ENCODE data around the gene CACNB2.
A peak's percentile ranks its signal among the peaks of the same experiment; 100 is the strongest.

CACNB2 gene

GRCh38 chr10:18140149-18140956, at the start of gene CACNB2:
Gene CACNB2 (plus strand): TSS chr10:18140424.
- no peak for DNase-seq (ENCODE audit: low spot score)

- DNase-seq (ENCODE audit: low spot score): no peak
Observed at GRCh38 chr10:18094332-18094731, 45.9 kb upstream of the CACNB2 start.

- DNase-seq (ENCODE audit: low spot score): no peak
Observed at GRCh38 chr10:18094793-18095192, 45.4 kb upstream of the CACNB2 start.

- DNase-seq (ENCODE audit: low spot score): no peak
Observed at GRCh38 chr10:18097524-18097923, 42.7 kb upstream of the CACNB2 start.

- DNase-seq (ENCODE audit: low spot score): no peak
Observed at GRCh38 chr10:18098201-18098600, 42.0 kb upstream of the CACNB2 start.

GRCh38 chr10:18099415-18099814, 40.8 kb upstream of the CACNB2 start:
- DNase-seq (ENCODE audit: low spot score): no peak

GRCh38 chr10:18100669-18101068, 39.6 kb upstream of the CACNB2 start:
- DNase-seq (ENCODE audit: low spot score): no peak

GRCh38 chr10:18102404-18102803, 37.8 kb upstream of the CACNB2 start:
- no peak for DNase-seq (ENCODE audit: low spot score)

GRCh38 chr10:18104223-18104872, 35.9 kb upstream of the CACNB2 start:
- DNase-seq (ENCODE audit: low spot score): peak; percentile 26

- DNase-seq (ENCODE audit: low spot score): no peak
Observed at GRCh38 chr10:18109341-18109870, 30.8 kb upstream of the CACNB2 start.

- DNase-seq (ENCODE audit: low spot score): no peak
Observed at GRCh38 chr10:18113881-18114280, 26.3 kb upstream of the CACNB2 start.

- no peak for DNase-seq (ENCODE audit: low spot score)
Observed at GRCh38 chr10:18117276-18117675, 22.9 kb upstream of the CACNB2 start.

GRCh38 chr10:18122753-18123152, 17.5 kb upstream of the CACNB2 start:
- DNase-seq (ENCODE audit: low spot score): no peak

GRCh38 chr10:18133046-18133445, 7.2 kb upstream of the CACNB2 start:
- no peak for DNase-seq (ENCODE audit: low spot score)

GRCh38 chr10:18134509-18134908, 5.7 kb upstream of the CACNB2 start:
- DNase-seq (ENCODE audit: low spot score): no peak

GRCh38 chr10:18134921-18135320, 5.3 kb upstream of the CACNB2 start:
- no peak for DNase-seq (ENCODE audit: low spot score)

GRCh38 chr10:18136073-18136791, 4.0 kb upstream of the CACNB2 start:
- DNase-seq (ENCODE audit: low spot score): no peak

- no peak for DNase-seq (ENCODE audit: low spot score)
Observed at GRCh38 chr10:18137111-18137510, 3.1 kb upstream of the CACNB2 start.

GRCh38 chr10:18140957-18141845, 977 bp downstream of the CACNB2 start:
- no peak for DNase-seq (ENCODE audit: low spot score)

- no peak for DNase-seq (ENCODE audit: low spot score)
Observed at GRCh38 chr10:18142151-18142550, 1.9 kb downstream of the CACNB2 start.

GRCh38 chr10:18144396-18144795, 4.2 kb downstream of the CACNB2 start:
- DNase-seq (ENCODE audit: low spot score): no peak

GRCh38 chr10:18144928-18145327, 4.7 kb downstream of the CACNB2 start:
- no peak for DNase-seq (ENCODE audit: low spot score)

Data from hematopoietic multipotent progenitor cell treated with erythropoietin and hydrocortisone succinate and interleukin-3 and kit ligand, for 17 days (in vitro differentiated cells).